Prostate gland (tissue), 2 donors: ENCODE data around the gene THRB.

ENCODE experiments used
- CTCF ChIP-seq, 4 experiments: fragments of 200-600 bp in 2 of 4; fragments of 450-650 bp in 2 of 4; sonication (generic) in 2 of 4; IDR thresholded peaks; 1 replicate in 3 of 4; 2 replicates in 1 of 4; pipeline ENCODE4 v1.5.1; 2016 to 2019; ENCODE audit warnings: antibody characterized with exemption in 4 of 4, mild to moderate bottlenecking in 2 of 4, moderate library complexity in 2 of 4
- POLR2A ChIP-seq: fragments of 450-650 bp; IDR thresholded peaks from one replicate; pipeline ENCODE4 v1.6.1; 2016; ENCODE audit warnings: antibody characterized with exemption, mild to moderate bottlenecking
- POLR2AphosphoS5 ChIP-seq: sonication (generic); formaldehyde crosslinking; IDR thresholded peaks from one replicate; pipeline ENCODE4 v1.6.1; 2017; ENCODE audit warnings: antibody characterized with exemption

- TF ChIP-seq CTCF (IDR thresholded peaks at IDR 0.05) (no peak), POLR2AphosphoS5 (no peak), POLR2A (no peak)
Observed at GRCh38 chr3:24487325-24488262, 7.1 kb downstream of the THRB start.
